ENCODE results near the gene PCDH9. TPM values are rescaled to one million over a fixed set of nuclear protein-coding genes. Genes with fewer than 3 reads are reported as not detected.

PCDH9 gene
- total and polyA plus RNA-seq, 2 of the 4 experiments (the other 2 are of a cell fraction), result 2.2 to 10.2 TPM

- Histone ChIP-seq H4K5ac (ENCODE audit: low read depth, low read length) (no peak overlapping the region), H2AK5ac (ENCODE audit: low read depth, low read length) (no peak overlapping the region), H2BK120ac (ENCODE audit: low read depth, low read length) (no peak overlapping the region), H3K18ac (ENCODE audit: low read depth, low read length) (no peak overlapping the region), H3K36me3 (ENCODE audit: control insufficient read depth, insufficient read depth, low read length) (no peaks in the 10 kb centered on the region), H2AK9ac (replicated peaks; ENCODE audit: low read depth, low read length, poor library complexity) (no peak overlapping the region), H3K23ac (ENCODE audit: low read depth, low read length) (no peak overlapping the region), H4K91ac (ENCODE audit: insufficient read depth, low read depth, low read length) (no peak overlapping the region), H2AFZ (replicated peaks; ENCODE audit: low read length, poor library complexity) (no peak overlapping the region), H4K8ac (ENCODE audit: low read depth in 2 of 2, low read length in 2 of 2) (no peak overlapping the region), H2BK20ac (ENCODE audit: low read depth, low read length) (no peak overlapping the region), H3K79me1 (ENCODE audit: low read depth in 1 of 2, low read length in 2 of 2) (no peaks in the 10 kb centered on the region), H3K9me1 (ENCODE audit: insufficient read depth, low read length) (no peaks in the 10 kb centered on the region), H3K27me3 (ENCODE audit: control insufficient read depth, insufficient read depth, low read length) (no peaks in the 10 kb centered on the region), H2BK15ac (ENCODE audit: low read depth, low read length) (no peak overlapping the region), H3K14ac (replicated peaks; ENCODE audit: low read depth, low read length) (no peak overlapping the region), H3K27ac (ENCODE audit: insufficient read depth, low read length) (no peak overlapping the region), H3K9me3 (ENCODE audit: control insufficient read depth, insufficient read depth, low read length) (no peaks in the 10 kb centered on the region), H2BK5ac (ENCODE audit: low read depth, low read length, poor library complexity, severe bottlenecking) (no peak overlapping the region), H3K9ac (ENCODE audit: low read depth, low read length) (no peak overlapping the region), H3K4ac (ENCODE audit: low read depth, low read length) (no peak overlapping the region), H3K56ac (ENCODE audit: extremely low read depth, insufficient read depth, low read length) (no peak overlapping the region), H4K20me1 (ENCODE audit: insufficient read depth, low read length) (no peaks in the 10 kb centered on the region), H3K4me3 (ENCODE audit: insufficient read depth, low read depth, low read length) (no peak overlapping the region), H3K4me2 (ENCODE audit: low read depth, low read length) (no peak overlapping the region), H3K4me1 (ENCODE audit: control insufficient read depth, insufficient read depth, low read length) (no peaks in the 10 kb centered on the region)
- dilution Hi-C loops (cut with HindIII; ENCODE audit: low sequenced_read_pairs, unreplicated experiment), result no loop called here
- no peak for ATAC-seq (ENCODE audit: low read depth)
- intact Hi-C loops (cut with micrococcal nuclease), result no loop called here
- ChIA-PET POLR2A (ENCODE audit: unreplicated experiment) (no interaction called here), CTCF (no interaction called here)
- TF ChIP-seq CEBPB (IDR thresholded peaks at IDR 0.05; ENCODE audit: low read depth, low read length) (no peak), USF2 (IDR thresholded peaks at IDR 0.05; ENCODE audit: low read depth, low read length) (no peak), RCOR1 (IDR thresholded peaks at IDR 0.05; ENCODE audit: insufficient replicate concordance, low read length) (no peak), NFE2L2 (IDR thresholded peaks at IDR 0.05; ENCODE audit: low read depth, low read length) (no peak), BHLHE40 (IDR thresholded peaks at IDR 0.05; ENCODE audit: low read depth, low read length) (no peak), MAFK (IDR thresholded peaks at IDR 0.05; ENCODE audit: low read depth, low read length) (no peak), RFX5 (IDR thresholded peaks at IDR 0.05; ENCODE audit: low read depth, low read length) (no peak), FOS (IDR thresholded peaks at IDR 0.05; ENCODE audit: low read depth, low read length) (no peak), RAD21 (IDR thresholded peaks at IDR 0.05; ENCODE audit: low read length) (no peak)
- no TSS peak for BruUV-seq (replicated peaks)
- in situ Hi-C loops (cut with MboI; ENCODE audit: low sequenced_read_pairs), result no loop called here
- no peak for DNase-seq
- WGBS, 2 experiments (ENCODE audit: extremely low coverage in 2 of 2, insufficient read length in 1 of 2), result no CpG with 5 or more reads among the region's 3 CpGs
Observed at GRCh38 chr13:66314911-66315310, 915.2 kb downstream of the PCDH9 start.

All from IMR-90 (cell line).